Caco-2 (cell line): ENCODE results near the gene LIAS. TPM values are rescaled to one million over a fixed set of nuclear protein-coding genes. Genes with fewer than 3 reads are reported as not detected.

Experiments used
- BruUV-seq: library from RNA; stranded (reverse); fragments of 400-500 nt; replicated peaks from 2 replicates; lab custom pipeline; 2021; lab: Mats Ljungman, UMichigan
- CTCF ChIA-PET: fragments of 300-600 bp; sonication (Branson Sonifier 250); formaldehyde crosslinking; loops from one replicate; lab custom pipeline; 2022; ENCODE audit warnings: antibody characterized with exemption; lab: Charles Lee
- POLR2A ChIA-PET: fragments of 300-600 bp; sonication (Branson Sonifier 250); formaldehyde crosslinking; loops from one replicate; lab custom pipeline; 2022; ENCODE audit warnings: antibody characterized with exemption; lab: Charles Lee
- DNase-seq, 2 experiments: peaks; one replicate each; pipeline versions ENCODE4 v3.0.0 to v3.0.0-alpha.2; 2020 to 2022
- H3K27me3 ChIP-seq: replicated peaks from 2 replicates; pipeline ENCODE4 v1.6.0; 2011; ENCODE audit warnings: low read length; ENCODE audit not compliant: control insufficient read depth, insufficient read depth
- H3K36me3 ChIP-seq: 2 replicates; pipeline ENCODE4 v1.5.1; 2011; ENCODE audit warnings: low read length; ENCODE audit not compliant: control insufficient read depth, insufficient read depth
- H3K4me1 ChIP-seq: fragments of 250-450 bp; sonication (Bioruptor Pico); 2 replicates; pipeline ENCODE4 v1.5.1; 2020; ENCODE audit warnings: mild to moderate bottlenecking
- H3K4me3 ChIP-seq: 2 replicates; pipeline ENCODE4 v1.5.1; 2011; ENCODE audit warnings: low read depth, mild to moderate bottlenecking, control low read depth, low read length
- H3K9me3 ChIP-seq: fragments of 250-450 bp; sonication (Bioruptor Pico); 2 replicates; pipeline ENCODE4 v1.5.1; 2020; ENCODE audit warnings: mild to moderate bottlenecking, moderate library complexity
- H3K27ac Mint-ChIP-seq: one replicate; pipeline ENCODE4 v1.8.0; 2022; ENCODE audit warnings: mixed read lengths; ENCODE audit not compliant: unreplicated experiment
- H3K27me3 Mint-ChIP-seq: one replicate; pipeline ENCODE4 v1.8.0; 2022; ENCODE audit warnings: mixed read lengths; ENCODE audit not compliant: insufficient read depth, unreplicated experiment
- H3K36me3 Mint-ChIP-seq: one replicate; pipeline ENCODE4 v1.8.0; 2022; ENCODE audit warnings: mild to moderate bottlenecking, mixed read lengths; ENCODE audit not compliant: insufficient read depth, unreplicated experiment
- H3K4me1 Mint-ChIP-seq: one replicate; pipeline ENCODE4 v1.8.0; 2022; ENCODE audit warnings: low read depth, mixed read lengths; ENCODE audit not compliant: unreplicated experiment
- H3K4me3 Mint-ChIP-seq: one replicate; pipeline ENCODE4 v1.8.0; 2022; ENCODE audit warnings: mild to moderate bottlenecking, moderate library complexity, mixed read lengths; ENCODE audit not compliant: unreplicated experiment
- H3K9me3 Mint-ChIP-seq: one replicate; pipeline ENCODE4 v1.8.0; 2022; ENCODE audit warnings: mixed read lengths; ENCODE audit not compliant: unreplicated experiment
- intact Hi-C: fragments of 100-400 bp; cut with micrococcal nuclease; formaldehyde crosslinking; loops from one replicate; pipeline ENCODE4 v1.10.0; 2022; ENCODE audit not compliant: unreplicated experiment
- total RNA-seq: library from RNA; stranded (reverse); gene quantifications from 2 replicates; pipeline ENCODE4 v1.2.3, GENCODE V29; 2022
- TF ChIP-seq, protein P1 (sequence below), 2 experiments: fragments of 200-600 bp in 1 of 2; IDR thresholded peaks; 1 replicate in 1 of 2; 2 replicates in 1 of 2; pipeline versions ENCODE4 v1.5.1 to v1.8.0; 2011 to 2022; ENCODE audit warnings: antibody characterized with exemption in 1 of 2, control low read depth in 1 of 2, inconsistent platforms in 1 of 2, low read depth in 1 of 2, low read length in 1 of 2, mild to moderate bottlenecking in 1 of 2, moderate library complexity in 1 of 2; ENCODE audit not compliant: insufficient read depth in 1 of 2, severe bottlenecking in 1 of 2, unreplicated experiment in 1 of 2

LIAS gene
- total RNA-seq, 1 experiment from 2014 or later, result 19.5 TPM

DNA sequence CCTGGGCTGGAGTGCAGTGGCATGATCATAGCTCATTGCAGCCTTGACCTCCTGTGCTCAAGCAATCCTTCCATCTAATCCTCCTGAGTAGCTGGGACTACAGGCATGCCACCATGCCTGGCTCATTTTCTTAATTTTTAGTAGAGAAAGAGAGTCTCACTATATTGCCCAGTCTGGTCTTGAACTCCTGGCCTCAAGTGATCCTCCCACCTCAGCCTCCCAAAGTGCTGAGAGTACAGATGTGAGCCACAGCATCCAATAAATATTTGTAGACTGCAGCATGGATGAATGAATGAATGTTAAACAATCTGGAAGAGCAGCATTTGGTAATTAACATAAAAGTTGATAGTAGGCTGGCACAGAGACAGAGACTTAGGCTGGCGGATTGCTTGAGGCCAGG is 32.1 kb upstream of the LIAS start:
- no TSS peak for BruUV-seq
- no peak overlapping the region for H3K27ac Mint-ChIP-seq
- intact Hi-C loops, result no loop called here
- no peak for DNase-seq
- no peaks in the 10 kb centered on the region for H3K27me3 Mint-ChIP-seq
- CTCF ChIA-PET, result interaction anchor here (1.1 kb wide), 1 partner anchor 9 kb away, joined by 4 read pairs; no protein-coding TSS in a partner anchor
- Histone ChIP-seq H3K4me3 (no peak overlapping the region), H3K36me3 (no peaks in the 10 kb centered on the region), H3K9me3 (no peaks in the 10 kb centered on the region), H3K27me3 (no peaks in the 10 kb centered on the region), H3K4me1 (peaks cover 33% of the 10 kb centered on the region)
- no peaks in the 10 kb centered on the region for H3K9me3 Mint-ChIP-seq
- H3K4me3 Mint-ChIP-seq, result no peak overlapping the region
- POLR2A ChIA-PET, result no interaction called here
- TF ChIP-seq, protein P1, sequence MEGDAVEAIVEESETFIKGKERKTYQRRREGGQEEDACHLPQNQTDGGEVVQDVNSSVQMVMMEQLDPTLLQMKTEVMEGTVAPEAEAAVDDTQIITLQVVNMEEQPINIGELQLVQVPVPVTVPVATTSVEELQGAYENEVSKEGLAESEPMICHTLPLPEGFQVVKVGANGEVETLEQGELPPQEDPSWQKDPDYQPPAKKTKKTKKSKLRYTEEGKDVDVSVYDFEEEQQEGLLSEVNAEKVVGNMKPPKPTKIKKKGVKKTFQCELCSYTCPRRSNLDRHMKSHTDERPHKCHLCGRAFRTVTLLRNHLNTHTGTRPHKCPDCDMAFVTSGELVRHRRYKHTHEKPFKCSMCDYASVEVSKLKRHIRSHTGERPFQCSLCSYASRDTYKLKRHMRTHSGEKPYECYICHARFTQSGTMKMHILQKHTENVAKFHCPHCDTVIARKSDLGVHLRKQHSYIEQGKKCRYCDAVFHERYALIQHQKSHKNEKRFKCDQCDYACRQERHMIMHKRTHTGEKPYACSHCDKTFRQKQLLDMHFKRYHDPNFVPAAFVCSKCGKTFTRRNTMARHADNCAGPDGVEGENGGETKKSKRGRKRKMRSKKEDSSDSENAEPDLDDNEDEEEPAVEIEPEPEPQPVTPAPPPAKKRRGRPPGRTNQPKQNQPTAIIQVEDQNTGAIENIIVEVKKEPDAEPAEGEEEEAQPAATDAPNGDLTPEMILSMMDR (IDR thresholded peaks at IDR 0.05; ENCODE audit: insufficient read depth in 1 of 2, low read depth in 1 of 2, low read length in 1 of 2, severe bottlenecking in 1 of 2, unreplicated experiment in 1 of 2), result no peak
- H3K4me1 Mint-ChIP-seq, result peaks cover 20% of the 10 kb centered on the region
- H3K36me3 Mint-ChIP-seq, result peaks cover 5% of the 10 kb centered on the region

DNA sequence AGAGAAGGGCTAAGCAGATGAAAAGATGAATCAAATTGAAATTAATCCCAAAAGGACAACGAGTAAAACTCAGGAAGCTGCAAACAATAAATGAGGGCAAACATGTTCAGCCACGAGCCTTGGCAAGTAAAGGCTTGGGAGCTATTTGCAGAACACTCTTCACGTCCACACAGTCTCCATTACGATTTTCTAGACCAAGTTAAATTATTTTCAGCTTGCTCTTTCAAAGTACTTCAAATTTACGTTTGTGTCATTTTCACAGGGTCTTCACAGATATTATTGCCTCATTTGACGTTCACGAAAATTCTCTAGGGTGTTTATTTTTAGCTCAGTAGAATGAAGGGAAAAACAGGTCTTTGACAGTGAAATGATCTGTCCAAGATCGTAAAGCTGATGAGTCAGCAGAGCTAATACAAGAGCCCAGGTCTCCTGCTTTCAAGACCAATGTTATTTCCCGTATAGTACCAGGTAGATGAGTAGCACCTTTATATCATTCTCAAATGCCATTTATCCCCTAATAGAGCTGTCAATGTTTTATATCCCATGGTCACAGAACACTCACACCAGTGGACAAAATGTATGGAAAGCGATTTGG is 31.2 kb upstream of the LIAS start:
- POLR2A ChIA-PET, result interaction anchor here (0.8 to 1.2 kb wide), 2 partner anchors 21 to 61 kb away, joined by 3 to 4 read pairs; partner anchors contain the start of genes KLB and RFC1
- Mint-ChIP-seq H3K27me3 (no peaks in the 10 kb centered on the region), H3K27ac (peak overlapping the region; percentile 42), H3K36me3 (peaks cover 5% of the 10 kb centered on the region), H3K9me3 (no peaks in the 10 kb centered on the region), H3K4me3 (no peak overlapping the region), H3K4me1 (peaks cover 20% of the 10 kb centered on the region)
- no peaks in the 10 kb centered on the region for H3K36me3 ChIP-seq
- no TSS peak for BruUV-seq
- CTCF ChIA-PET, result interaction anchor here (0.9 to 1.0 kb wide), 3 partner anchors 9 to 19 kb away, joined by 3 to 6 read pairs (median 3); no protein-coding TSS in a partner anchor
- H3K9me3 ChIP-seq, result no peaks in the 10 kb centered on the region
- no peaks in the 10 kb centered on the region for H3K27me3 ChIP-seq
- intact Hi-C loops, result loop anchor here (2.0 kb wide), 1 partner anchor 21 kb away; the partner anchor contains the start of gene KLB
- H3K4me1 ChIP-seq, result peaks cover 28% of the 10 kb centered on the region
- DNase-seq, result no peak
- no peak overlapping the region for H3K4me3 ChIP-seq
- TF ChIP-seq, protein P1 (IDR thresholded peaks at IDR 0.05; ENCODE audit: insufficient read depth in 1 of 2, low read depth in 1 of 2, low read length in 1 of 2, severe bottlenecking in 1 of 2, unreplicated experiment in 1 of 2), result no peak

DNA sequence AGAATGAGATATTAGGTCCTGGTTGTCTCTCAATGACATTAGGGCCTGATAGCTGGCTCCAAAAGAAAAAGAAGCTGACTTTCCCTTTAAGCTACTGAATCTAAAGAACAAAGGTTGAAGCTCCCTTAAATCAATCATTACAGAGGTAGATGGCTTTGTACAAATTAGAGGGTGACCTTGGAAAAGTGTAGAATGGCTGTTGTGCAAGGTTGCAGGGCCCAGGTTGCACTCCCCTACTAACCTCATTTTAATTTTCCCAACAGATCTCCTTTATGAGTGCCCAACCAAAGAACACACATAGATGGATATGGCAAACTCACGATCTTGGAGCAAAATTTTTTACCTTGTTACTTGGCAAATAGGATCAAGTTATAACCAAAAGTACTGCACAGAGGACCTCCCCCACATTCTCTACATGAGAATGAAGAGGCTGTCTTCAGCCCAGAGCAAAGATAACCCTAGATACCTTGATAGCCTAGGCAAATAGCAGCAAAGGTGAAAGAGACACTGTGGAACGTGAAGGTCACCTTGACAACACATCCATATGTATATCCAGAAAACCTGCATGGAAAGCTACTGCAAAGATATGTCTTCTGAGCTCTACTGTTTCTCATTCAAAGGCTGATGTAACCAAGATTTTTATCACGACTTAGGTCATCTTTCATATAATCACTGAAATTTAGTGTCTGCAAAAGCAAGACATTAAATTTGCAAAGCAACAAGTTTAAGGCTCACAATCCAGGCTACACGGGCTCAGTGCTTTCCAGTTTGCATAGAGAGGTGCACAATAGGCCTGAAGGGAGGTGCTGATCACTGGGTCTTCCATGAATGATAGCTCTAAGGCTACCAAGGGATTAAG is 29.2 kb upstream of the LIAS start:
- CTCF ChIA-PET, result interaction anchor here (0.6 to 1.4 kb wide), 3 partner anchors 23 to 63 kb away, joined by 3 to 4 read pairs (median 4); partner anchors contain the start of gene KLB
- no peaks in the 10 kb centered on the region for H3K36me3 ChIP-seq
- POLR2A ChIA-PET, result interaction anchor here (0.6 to 2.2 kb wide), 3 partner anchors 23 to 63 kb away, joined by 3 to 14 read pairs (median 4); partner anchors contain the start of genes KLB and RFC1
- BruUV-seq, result no TSS peak
- Mint-ChIP-seq H3K4me3 (peak overlapping the region; percentile 45), H3K27ac (peak overlapping the region; percentile 75), H3K4me1 (peaks cover 20% of the 10 kb centered on the region), H3K36me3 (peaks cover 5% of the 10 kb centered on the region), H3K9me3 (no peaks in the 10 kb centered on the region), H3K27me3 (no peaks in the 10 kb centered on the region)
- H3K4me3 ChIP-seq, result no peak overlapping the region
- DNase-seq, result peak; percentile 44 to 54
- TF ChIP-seq, protein P1 (IDR thresholded peaks at IDR 0.05; ENCODE audit: insufficient read depth in 1 of 2, low read depth in 1 of 2, low read length in 1 of 2, severe bottlenecking in 1 of 2, unreplicated experiment in 1 of 2), result no peak
- intact Hi-C loops, result loop anchor here (2.0 kb wide), 2 partner anchors 23 to 63 kb away; partner anchors contain the start of genes KLB and RFC1
- peaks cover 28% of the 10 kb centered on the region for H3K4me1 ChIP-seq
- no peaks in the 10 kb centered on the region for H3K27me3 ChIP-seq
- no peaks in the 10 kb centered on the region for H3K9me3 ChIP-seq
